SU-DHL-6 (cell line): ENCODE results near the gene GALNT11.

Experiments
- EZH2phosphoT487 ChIP-seq: fragments of 200-600 bp; sonication (generic), shearing (Covaris generic); conservative IDR thresholded peaks from 2 replicates; pipeline ENCODE4 v1.6.1; 2018; ENCODE audit warnings: mild to moderate bottlenecking, antibody characterized with exemption, low read length, moderate library complexity, mixed read lengths
- TF ChIP-seq, protein P1 (sequence below): fragments of 200-600 bp; sonication (generic); IDR thresholded peaks from one replicate; pipeline ENCODE4 v1.5.1; 2017; ENCODE audit warnings: antibody characterized with exemption, mild to moderate bottlenecking, low read length, moderate library complexity; ENCODE audit not compliant: insufficient read depth, poor library complexity, severe bottlenecking

- TF ChIP-seq, protein P1, sequence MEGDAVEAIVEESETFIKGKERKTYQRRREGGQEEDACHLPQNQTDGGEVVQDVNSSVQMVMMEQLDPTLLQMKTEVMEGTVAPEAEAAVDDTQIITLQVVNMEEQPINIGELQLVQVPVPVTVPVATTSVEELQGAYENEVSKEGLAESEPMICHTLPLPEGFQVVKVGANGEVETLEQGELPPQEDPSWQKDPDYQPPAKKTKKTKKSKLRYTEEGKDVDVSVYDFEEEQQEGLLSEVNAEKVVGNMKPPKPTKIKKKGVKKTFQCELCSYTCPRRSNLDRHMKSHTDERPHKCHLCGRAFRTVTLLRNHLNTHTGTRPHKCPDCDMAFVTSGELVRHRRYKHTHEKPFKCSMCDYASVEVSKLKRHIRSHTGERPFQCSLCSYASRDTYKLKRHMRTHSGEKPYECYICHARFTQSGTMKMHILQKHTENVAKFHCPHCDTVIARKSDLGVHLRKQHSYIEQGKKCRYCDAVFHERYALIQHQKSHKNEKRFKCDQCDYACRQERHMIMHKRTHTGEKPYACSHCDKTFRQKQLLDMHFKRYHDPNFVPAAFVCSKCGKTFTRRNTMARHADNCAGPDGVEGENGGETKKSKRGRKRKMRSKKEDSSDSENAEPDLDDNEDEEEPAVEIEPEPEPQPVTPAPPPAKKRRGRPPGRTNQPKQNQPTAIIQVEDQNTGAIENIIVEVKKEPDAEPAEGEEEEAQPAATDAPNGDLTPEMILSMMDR = no peak
- no peak for TF ChIP-seq EZH2phosphoT487
Measured at GRCh38 chr7:152107945-152108344, 82.5 kb downstream of the GALNT11 start.
